HUES64 (cell line): ENCODE results near the gene FHL3.

Source experiments
- H3K27ac ChIP-seq: 2 replicates; pipeline ENCODE4 v1.7.0; 2013; ENCODE audit warnings: low read depth, low read length, inconsistent platforms
- H3K27me3 ChIP-seq: 2 replicates; pipeline ENCODE4 v1.6.1; 2013; ENCODE audit warnings: mild to moderate bottlenecking, low read length; ENCODE audit not compliant: insufficient read depth
- H3K36me3 ChIP-seq: 2 replicates; pipeline ENCODE4 v1.6.1; 2013; ENCODE audit warnings: mild to moderate bottlenecking, low read length; ENCODE audit not compliant: insufficient read depth
- H3K4me1 ChIP-seq: 2 replicates; pipeline ENCODE4 v1.6.1; 2013; ENCODE audit warnings: mild to moderate bottlenecking, low read length, moderate library complexity; ENCODE audit not compliant: insufficient read depth
- H3K4me3 ChIP-seq: 2 replicates; pipeline ENCODE4 v1.5.1; 2013; ENCODE audit warnings: mild to moderate bottlenecking, low read length, moderate library complexity
- H3K9ac ChIP-seq: 2 replicates; pipeline ENCODE4 v1.6.1; 2013; ENCODE audit warnings: mild to moderate bottlenecking, low read depth, low read length
- H3K9me3 ChIP-seq: 2 replicates; pipeline ENCODE4 v1.6.1; 2013; ENCODE audit warnings: low read depth, low read length; ENCODE audit not compliant: insufficient read depth
- WGBS: fragments of 150-250, 120-280 bp; methylation state at CpG from one replicate; pipeline ENCODE4 v1.1.7; 2013; ENCODE audit warnings: missing lambda C conversion rate; 5-methylcytosine and 5-hydroxymethylcytosine counted together

Gene FHL3

DNA sequence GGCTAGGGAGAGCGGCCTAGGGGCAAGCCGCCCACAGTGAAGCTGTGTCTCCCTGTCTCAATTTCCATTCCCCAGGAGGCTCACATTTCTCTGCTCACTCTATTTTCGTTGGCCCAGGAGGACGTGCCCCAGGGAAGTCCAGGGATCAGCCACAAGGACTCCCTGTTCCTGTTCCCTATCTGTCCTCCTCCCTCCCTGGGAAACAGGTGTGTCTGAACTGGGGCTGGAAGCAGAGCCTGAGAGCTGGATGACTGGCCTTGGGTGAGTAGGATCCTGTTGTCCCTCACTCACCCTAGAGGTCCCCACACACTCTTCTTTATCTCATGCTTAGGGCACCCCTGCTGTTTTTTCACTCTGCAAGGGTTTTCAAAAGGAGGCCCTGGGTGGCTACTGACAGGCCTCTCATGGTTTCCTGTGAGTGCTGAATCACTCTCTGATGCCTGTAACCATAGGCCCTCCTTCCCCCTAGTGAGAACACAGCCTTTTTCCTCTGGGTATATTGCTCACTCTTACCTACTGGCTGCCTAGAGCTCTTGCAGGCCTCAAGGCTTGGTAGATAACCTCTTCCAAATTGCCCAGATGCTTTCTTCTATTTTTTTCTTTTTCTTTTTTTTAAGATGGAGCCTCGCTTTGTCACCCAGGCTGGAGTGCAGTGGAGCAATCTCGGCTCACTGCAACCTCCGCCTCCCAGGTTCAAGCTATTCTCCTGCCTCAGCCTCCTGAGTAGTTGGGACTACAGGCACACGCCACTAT lies 4.0 kb upstream of the FHL3 start:
- peaks cover 3% of the 10 kb centered on the region; the same call in 1 of the 2 replicates for H3K36me3 ChIP-seq
- H3K9ac ChIP-seq: peak overlapping the region; percentile 39; the same call in 1 of the 2 replicates
- no peak overlapping the region for H3K4me3 ChIP-seq
- peaks cover 17% of the 10 kb centered on the region; the same call in 1 of the 2 replicates for H3K4me1 ChIP-seq
- peak overlapping the region; percentile 73 for H3K27ac ChIP-seq
- no peaks in the 10 kb centered on the region for H3K9me3 ChIP-seq
- WGBS: 64% methylated on average over 8 of the region's 8 CpGs
- no peaks in the 10 kb centered on the region for H3K27me3 ChIP-seq

DNA sequence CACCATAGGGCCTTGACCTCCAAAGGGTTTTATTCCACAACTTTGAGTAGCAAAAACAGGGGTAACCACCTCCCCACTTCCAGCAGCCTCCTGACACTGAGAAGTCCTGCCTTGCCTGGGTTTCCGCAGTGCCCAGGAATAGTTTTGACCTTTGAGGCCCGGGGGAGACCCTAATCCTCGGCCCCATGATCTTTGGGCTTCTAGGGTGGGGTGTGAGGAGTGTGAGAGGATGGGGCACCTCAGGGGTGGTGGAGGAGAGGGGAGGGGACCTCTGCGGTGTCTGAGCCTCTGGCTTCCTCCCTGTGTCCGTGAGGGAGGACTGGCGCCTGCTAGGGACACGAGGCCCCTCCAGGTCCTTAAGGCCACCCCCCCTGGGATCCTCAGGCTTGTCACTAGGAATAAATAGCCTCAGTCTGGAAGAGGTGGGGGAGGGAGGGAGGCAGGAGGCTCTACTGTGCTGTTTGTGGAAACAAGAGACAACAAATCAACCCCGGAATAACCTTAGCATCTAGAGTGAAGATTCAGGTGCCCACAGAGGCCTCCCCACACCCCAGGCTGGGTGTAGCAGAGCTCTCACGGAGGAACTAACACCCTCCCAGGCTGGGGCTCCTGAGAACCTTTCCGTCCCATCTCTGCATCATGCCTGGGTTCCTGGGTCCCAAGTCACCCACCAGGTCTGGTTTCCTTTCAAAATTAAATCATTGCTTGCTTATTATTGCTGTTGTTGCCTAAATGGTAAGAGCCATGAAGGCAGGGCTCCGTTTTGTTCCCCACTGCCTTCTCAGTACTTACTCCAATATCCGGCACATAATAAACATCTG lies 904 bp upstream of the FHL3 start:
- WGBS: 71% methylated on average over 12 of the region's 12 CpGs
- Histone ChIP-seq H3K4me1 (peaks cover 29% of the 10 kb centered on the region), H3K27ac (peak overlapping the region; percentile 40; the same call in 1 of the 2 replicates), H3K27me3 (no peaks in the 10 kb centered on the region), H3K36me3 (no peaks in the 10 kb centered on the region), H3K9ac (no peak overlapping the region), H3K4me3 (peak overlapping the region; percentile 46), H3K9me3 (no peaks in the 10 kb centered on the region)

DNA sequence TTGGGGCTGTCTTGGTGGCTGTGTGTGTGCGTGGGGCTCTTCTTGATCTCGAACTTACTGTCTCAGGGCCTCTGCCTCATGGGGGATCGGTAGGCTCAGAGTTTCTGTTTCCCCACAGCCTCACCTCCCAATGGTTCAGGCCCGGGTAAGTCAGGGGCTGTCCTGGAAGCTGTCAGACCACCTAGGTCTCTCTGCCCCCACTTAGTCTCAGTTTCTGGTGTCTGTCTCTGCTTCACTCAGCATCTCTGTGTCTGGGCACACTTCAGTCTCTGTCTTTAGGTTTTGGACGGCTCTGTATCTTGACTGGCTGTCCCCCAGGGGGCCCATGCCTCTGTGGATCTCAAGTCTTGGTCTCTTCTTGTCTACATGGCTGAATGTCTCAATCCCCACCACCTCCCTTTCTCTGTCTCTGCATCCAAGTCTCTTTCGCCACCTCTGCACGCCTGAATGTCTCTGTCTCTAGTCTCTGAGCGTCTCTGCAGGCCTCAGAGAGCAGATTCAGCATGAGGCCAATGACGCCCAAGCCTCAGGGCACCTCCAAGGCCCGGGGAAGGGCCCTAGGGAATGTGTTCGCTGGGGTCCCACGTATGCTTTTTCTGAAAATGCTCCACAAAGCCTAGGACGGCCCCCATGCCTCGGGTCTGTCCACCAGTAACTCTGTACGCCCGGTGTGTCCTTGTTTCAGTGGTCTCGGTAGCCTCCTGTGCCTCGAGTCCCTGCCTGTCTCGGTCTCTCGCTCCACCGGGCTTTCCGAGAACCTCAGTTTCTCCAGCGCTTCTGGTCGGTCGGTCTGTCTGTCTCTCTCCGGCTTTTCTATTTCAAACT lies 818 bp downstream of the FHL3 start:
- no peak overlapping the region for H3K27ac ChIP-seq
- no peaks in the 10 kb centered on the region for H3K27me3 ChIP-seq
- peak overlapping the region; percentile 76 for H3K4me3 ChIP-seq
- WGBS: 10% methylated on average over 26 of the region's 26 CpGs
- no peaks in the 10 kb centered on the region for H3K9me3 ChIP-seq
- no peaks in the 10 kb centered on the region for H3K36me3 ChIP-seq
- peak overlapping the region; percentile 63 for H3K9ac ChIP-seq
- peaks cover 47% of the 10 kb centered on the region for H3K4me1 ChIP-seq

DNA sequence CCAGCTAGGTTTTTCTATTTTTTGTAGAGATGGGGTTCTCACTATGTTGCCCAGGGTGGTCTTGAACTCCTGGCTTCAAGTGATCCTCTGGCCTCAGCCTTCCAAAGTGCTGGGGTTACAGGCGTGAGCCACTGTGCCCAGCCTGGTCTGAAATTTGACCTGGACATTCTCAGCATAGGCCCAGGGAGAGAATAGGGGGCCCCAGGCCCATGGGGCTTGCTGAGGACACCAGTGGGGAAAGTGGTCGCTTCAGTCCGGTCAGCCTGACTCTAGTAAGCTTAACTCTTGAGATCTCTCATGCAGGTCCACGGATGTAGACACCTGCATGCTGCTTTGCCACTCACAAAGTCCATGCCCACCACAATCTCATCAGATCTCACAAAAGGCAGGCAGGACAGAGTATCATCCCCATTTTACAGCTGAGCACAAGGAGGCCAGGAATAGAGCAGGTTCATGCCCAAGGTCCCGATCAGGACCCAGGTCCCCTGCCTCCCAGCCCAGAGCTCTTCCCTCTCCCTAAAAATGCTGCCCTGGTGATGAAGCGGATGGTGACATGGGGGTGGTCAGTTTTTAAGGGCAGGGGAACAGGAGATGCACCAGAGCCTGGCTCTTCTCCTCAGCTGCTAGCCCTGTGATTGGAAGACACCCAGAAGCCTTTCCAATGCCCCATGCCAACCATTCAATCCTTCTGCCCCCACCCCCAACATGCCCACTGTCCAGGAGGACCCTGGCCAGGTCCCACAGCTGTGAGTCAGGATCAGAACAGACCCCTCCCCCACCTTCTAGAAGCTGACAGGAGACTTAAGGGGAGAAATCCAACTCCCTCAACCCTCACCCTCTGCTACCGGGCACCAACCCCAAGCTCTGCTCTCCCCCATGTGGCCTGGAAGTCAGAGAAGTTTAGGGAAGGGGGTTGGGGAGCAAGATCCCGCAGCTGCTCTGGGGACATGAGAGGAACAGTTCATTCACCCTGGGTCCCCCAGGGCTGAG lies 1.8 kb downstream of the FHL3 start:
- Histone ChIP-seq H3K4me3 (peak overlapping the region; percentile 76), H3K27me3 (no peaks in the 10 kb centered on the region), H3K4me1 (peaks cover 47% of the 10 kb centered on the region), H3K9me3 (no peaks in the 10 kb centered on the region), H3K36me3 (peaks cover 6% of the 10 kb centered on the region), H3K27ac (no peak overlapping the region), H3K9ac (no peak overlapping the region)
- WGBS: 90% methylated on average over 7 of the region's 8 CpGs

DNA sequence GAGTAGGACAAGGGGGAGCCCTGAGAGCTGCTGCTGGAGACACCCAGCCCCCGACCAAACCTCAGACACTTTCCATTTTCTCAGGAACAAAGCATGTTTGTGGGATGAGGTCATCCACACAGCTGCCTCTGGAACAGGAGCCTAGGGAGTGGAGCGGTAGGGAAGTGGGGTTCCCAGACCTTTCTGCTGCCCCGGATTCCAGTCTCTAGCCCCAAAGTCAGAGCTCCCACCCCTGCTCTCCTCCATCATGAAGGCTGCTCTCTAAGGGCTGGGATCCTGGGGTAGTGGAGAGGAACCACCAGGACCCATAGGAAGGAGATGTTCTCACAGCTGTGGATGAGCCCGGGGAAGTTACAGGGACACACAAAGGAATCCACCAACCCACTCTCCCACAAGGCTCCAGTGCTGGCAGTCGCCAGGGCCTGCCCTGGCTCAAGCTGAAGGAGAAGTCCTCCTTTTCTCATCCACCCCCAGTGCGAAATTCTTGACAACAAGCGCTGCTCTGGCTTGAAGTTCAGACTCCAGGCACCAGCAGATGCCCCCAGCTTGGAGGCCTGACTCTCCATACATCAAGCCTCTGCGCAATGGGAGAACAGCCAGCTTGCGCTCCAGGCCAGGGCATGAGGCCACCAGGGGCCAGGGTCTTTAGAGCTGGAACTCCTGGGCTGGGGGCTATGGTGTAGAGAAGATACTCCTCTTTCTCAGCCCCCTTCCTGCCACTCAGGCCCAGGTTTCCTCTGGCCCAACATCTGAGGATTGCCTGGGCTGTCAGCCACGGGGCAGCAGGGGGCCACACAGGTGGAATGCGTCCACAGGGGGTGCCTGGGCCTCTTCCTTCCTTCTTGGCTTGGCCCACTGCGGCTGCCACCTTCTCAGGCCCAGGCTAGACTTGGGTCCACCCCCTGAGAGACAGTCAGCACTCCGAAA lies 4.5 kb downstream of the FHL3 start:
- Histone ChIP-seq H3K36me3 (peaks cover 24% of the 10 kb centered on the region), H3K9ac (peak overlapping the region; percentile 70), H3K27ac (peak overlapping the region; percentile 90), H3K4me3 (peak overlapping the region; percentile 10), H3K9me3 (no peaks in the 10 kb centered on the region), H3K27me3 (no peaks in the 10 kb centered on the region), H3K4me1 (peaks cover 40% of the 10 kb centered on the region)
- WGBS: 60% methylated on average over 12 of the region's 13 CpGs

DNA sequence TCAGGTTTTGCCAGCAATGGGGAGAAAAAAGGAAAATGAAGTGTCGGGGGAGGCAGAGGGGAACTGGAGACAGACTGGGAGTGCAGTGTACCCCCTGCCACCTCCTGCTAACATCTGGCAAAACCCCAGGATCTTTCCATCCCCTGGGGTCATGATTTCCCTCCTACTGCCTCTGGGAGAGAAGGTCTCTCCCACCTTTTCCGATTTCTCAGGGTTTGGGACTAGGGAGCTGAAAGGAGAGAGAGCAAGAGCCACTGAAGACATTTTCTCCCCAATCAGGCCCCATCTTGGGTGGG lies 5.1 kb downstream of the FHL3 start:
- Histone ChIP-seq H3K27ac (peak overlapping the region; percentile 90), H3K9me3 (no peaks in the 10 kb centered on the region), H3K27me3 (no peaks in the 10 kb centered on the region), H3K4me1 (peaks cover 42% of the 10 kb centered on the region), H3K36me3 (peaks cover 29% of the 10 kb centered on the region), H3K9ac (peak overlapping the region; percentile 70), H3K4me3 (peak overlapping the region; percentile 10; the same call in 1 of the 2 replicates)
- 47% methylated on average over 2 of the region's 2 CpGs for WGBS

DNA sequence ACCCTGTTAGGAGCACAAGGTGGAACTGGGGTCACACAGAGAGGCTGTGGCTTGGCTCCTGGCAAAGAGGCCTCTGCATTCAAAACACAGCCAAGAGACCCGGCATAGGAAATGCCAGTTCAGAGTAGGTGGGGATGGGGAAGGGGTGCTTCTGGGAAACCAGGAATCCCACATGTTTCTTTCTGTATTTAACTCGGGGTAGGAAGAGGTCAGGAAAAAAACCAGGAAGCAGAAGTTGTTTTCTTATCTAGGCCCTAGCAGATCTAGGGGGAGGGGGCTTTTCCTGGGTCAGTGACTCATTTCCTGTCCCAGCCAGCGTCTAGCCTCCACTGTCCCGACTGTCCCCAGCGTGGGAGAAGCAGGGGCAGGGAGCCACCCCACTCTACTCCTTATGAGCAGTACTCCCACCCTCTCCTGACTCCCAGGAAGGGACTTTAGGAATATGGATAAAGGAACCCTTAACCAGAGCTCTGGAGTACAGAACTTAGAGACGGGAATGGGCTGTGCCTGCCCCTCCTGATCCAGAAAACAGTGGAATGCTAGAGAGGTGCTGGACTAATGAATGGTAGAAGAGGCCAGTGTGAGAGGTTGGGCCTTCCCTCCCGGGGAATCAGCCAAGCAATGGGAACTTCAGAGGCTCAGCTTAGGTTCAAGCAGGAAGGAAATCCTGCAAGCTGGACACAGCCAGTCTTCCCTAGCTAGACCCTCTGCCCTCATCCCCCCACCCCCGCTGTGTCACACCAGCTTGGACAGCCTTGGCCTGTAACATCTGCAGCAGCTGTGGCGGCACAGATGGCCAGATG lies 5.7 kb downstream of the FHL3 start:
- Histone ChIP-seq H3K9me3 (no peaks in the 10 kb centered on the region), H3K4me1 (peaks cover 43% of the 10 kb centered on the region), H3K36me3 (peaks cover 33% of the 10 kb centered on the region), H3K27ac (peak overlapping the region; percentile 90), H3K27me3 (no peaks in the 10 kb centered on the region), H3K9ac (peak overlapping the region; percentile 70), H3K4me3 (peak overlapping the region; percentile 10; the same call in 1 of the 2 replicates)
- WGBS: 52% methylated on average over 7 of the region's 9 CpGs

DNA sequence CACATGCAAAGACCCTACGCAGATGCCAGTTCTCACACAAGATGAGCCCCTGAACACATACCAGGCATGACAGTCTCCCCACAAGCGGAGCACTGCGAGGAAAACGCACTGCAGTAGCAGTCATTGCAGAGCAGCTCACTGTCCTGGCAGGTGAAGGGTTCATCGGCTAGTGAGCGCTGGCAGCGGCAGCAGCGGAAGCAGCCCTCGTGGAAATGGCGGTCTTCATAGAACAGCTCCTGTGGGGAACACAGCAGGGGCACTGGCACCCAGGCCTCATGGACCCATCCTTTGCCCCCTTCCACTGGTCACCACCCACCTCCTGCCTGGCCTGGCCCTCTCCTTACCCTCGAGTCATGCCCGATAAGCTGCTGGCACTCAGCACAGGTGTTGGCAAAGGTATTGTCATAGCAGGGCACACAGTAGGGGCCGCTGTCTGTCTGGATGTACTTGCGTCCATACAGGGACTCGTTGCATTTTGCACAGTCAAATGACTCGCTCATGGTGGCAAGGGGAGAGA lies 6.3 kb downstream of the FHL3 start:
- Histone ChIP-seq H3K4me1 (peaks cover 41% of the 10 kb centered on the region), H3K36me3 (peaks cover 33% of the 10 kb centered on the region), H3K27me3 (no peaks in the 10 kb centered on the region), H3K9ac (peak overlapping the region; percentile 70), H3K27ac (peak overlapping the region; percentile 90), H3K4me3 (no peak overlapping the region), H3K9me3 (no peaks in the 10 kb centered on the region)
- WGBS: 91% methylated on average over 16 of the region's 16 CpGs
